PC-9 (cell line): ENCODE results near the gene C4orf36. TPM values are rescaled to one million over a fixed set of nuclear protein-coding genes. Genes with fewer than 3 reads are reported as not detected.

Experiments
- BruUV-seq: library from RNA; stranded (reverse); fragments of 400-500 nt; replicated peaks from 2 replicates; lab custom pipeline; 2021; lab: Mats Ljungman, UMichigan
- CTCF ChIA-PET: fragments of 300-600 bp; sonication (Branson Sonifier 250); formaldehyde crosslinking; loops from one replicate; lab custom pipeline; 2022; ENCODE audit warnings: antibody characterized with exemption; lab: Charles Lee
- POLR2A ChIA-PET: fragments of 300-600 bp; sonication (Branson Sonifier 250); formaldehyde crosslinking; loops from one replicate; lab custom pipeline; 2022; ENCODE audit warnings: antibody characterized with exemption; ENCODE audit not compliant: unreplicated experiment; lab: Charles Lee
- DNase-seq, 2 experiments: peaks; one replicate each; pipeline versions ENCODE4 v3.0.0 to v3.0.0-alpha.2; 2015 to 2022; ENCODE audit warnings: mixed read lengths in 1 of 2
- H2AFZ ChIP-seq: fragments of 200-600 bp; sonication (generic); 2 replicates; pipeline ENCODE4 v1.8.1; 2017; ENCODE audit warnings: antibody characterized with exemption
- H3F3A ChIP-seq: fragments of 200-600 bp; sonication (generic); 2 replicates; pipeline ENCODE4 v1.8.1; 2017; ENCODE audit warnings: antibody characterized with exemption, mild to moderate bottlenecking, low read depth; ENCODE audit not compliant: insufficient read depth
- H3K27ac ChIP-seq: fragments of 200-600 bp; sonication (generic); 2 replicates; pipeline ENCODE4 v1.6.1; 2016; ENCODE audit warnings: mixed run types
- H3K27me3 ChIP-seq: fragments of 200-600 bp; sonication (generic); 2 replicates; pipeline ENCODE4 v1.6.1; 2016; ENCODE audit warnings: low read depth, mixed run types; ENCODE audit not compliant: insufficient read depth
- H3K36me3 ChIP-seq: fragments of 200-600 bp; sonication (generic); 2 replicates; pipeline ENCODE4 v1.6.1; 2016; ENCODE audit warnings: low read depth, mixed run types
- H3K4me1 ChIP-seq: fragments of 200-600 bp; sonication (generic); replicated peaks from 2 replicates; pipeline ENCODE4 v1.6.1; 2016; ENCODE audit warnings: mixed run types; ENCODE audit not compliant: insufficient read depth
- H3K4me2 ChIP-seq: fragments of 200-600 bp; sonication (generic); 2 replicates; pipeline ENCODE4 v1.6.1; 2017; ENCODE audit warnings: mixed run types
- H3K4me3 ChIP-seq: fragments of 200-600 bp; sonication (generic); 2 replicates; pipeline ENCODE4 v1.6.1; 2016; ENCODE audit warnings: mixed run types
- H3K79me2 ChIP-seq: fragments of 200-600 bp; sonication (generic); 2 replicates; pipeline ENCODE4 v1.6.1; 2017; ENCODE audit warnings: low read depth, mixed run types
- H3K9me2 ChIP-seq: fragments of 200-600 bp; sonication (generic); 2 replicates; pipeline ENCODE4 v1.8.1; 2017; ENCODE audit warnings: mild to moderate bottlenecking; ENCODE audit not compliant: insufficient read depth
- H3K9me3 ChIP-seq: fragments of 200-600 bp; sonication (generic); 2 replicates; pipeline ENCODE4 v1.8.1; 2016; ENCODE audit warnings: low read depth; ENCODE audit not compliant: insufficient read depth
- H4K20me1 ChIP-seq: fragments of 200-600 bp; sonication (generic); 2 replicates; pipeline ENCODE4 v1.8.1; 2017; ENCODE audit not compliant: insufficient read depth
- CTCF ChIP-seq: fragments of 200-600 bp; sonication (generic); conservative IDR thresholded peaks from 2 replicates; pipeline ENCODE4 v1.6.1; 2017; ENCODE audit warnings: mixed run types, antibody characterized with exemption, mild to moderate bottlenecking, moderate library complexity
- EZH2 ChIP-seq: fragments of 200-600 bp; sonication (generic); IDR thresholded peaks from 2 replicates; pipeline ENCODE4 v1.8.0; 2017; ENCODE audit warnings: antibody characterized with exemption, low read depth
- intact Hi-C: fragments of 100-400 bp; cut with micrococcal nuclease; formaldehyde crosslinking; loops from one replicate; pipeline ENCODE4 v1.10.0; 2022; ENCODE audit not compliant: unreplicated experiment
- total RNA-seq: library from RNA; stranded (reverse); gene quantifications from 2 replicates; pipeline ENCODE4 v1.2.3, GENCODE V29; 2021

The C4orf36 gene
- total RNA-seq, 1 experiment from 2014 or later, result not detected

- CTCF ChIA-PET, result no interaction called here
- Histone ChIP-seq H3K4me3 (no peak overlapping the region), H4K20me1 (no peaks in the 10 kb centered on the region; the same call in 1 of the 2 replicates), H3K9me2 (no peaks in the 10 kb centered on the region), H2AFZ (no peak overlapping the region), H3K27me3 (no peaks in the 10 kb centered on the region), H3K27ac (peak overlapping the region; percentile 83), H3K4me2 (no peak overlapping the region), H3K36me3 (no peaks in the 10 kb centered on the region), H3K9me3 (no peaks in the 10 kb centered on the region), H3K4me1 (peaks cover 32% of the 10 kb centered on the region), H3F3A (peaks cover 18% of the 10 kb centered on the region; the same call in 1 of the 2 replicates), H3K79me2 (no peaks in the 10 kb centered on the region)
- TF ChIP-seq EZH2 (no peak), CTCF (no peak)
- POLR2A ChIA-PET, result interaction anchor here (0.5 to 1.0 kb wide), 5 partner anchors 8 to 580 kb away, joined by 3 to 8 read pairs (median 5); partner anchors contain the start of gene AFF1
- no TSS peak for BruUV-seq
- peak; percentile 47 to 78 for DNase-seq
- intact Hi-C loops, result loop anchor here (5.0 kb wide), 1 partner anchor 181 kb away; no protein-coding TSS in a partner anchor
Observed at GRCh38 chr4:86926435-86927086, 34.3 kb upstream of the C4orf36 start.

- intact Hi-C loops, result loop anchor here (5.0 kb wide), 1 partner anchor 182 kb away; no protein-coding TSS in a partner anchor
- no peak overlapping the region for H3K4me3 ChIP-seq
- BruUV-seq, result no TSS peak
- H3K4me1 ChIP-seq, result peaks cover 32% of the 10 kb centered on the region
- CTCF ChIA-PET, result interaction anchor here (0.9 kb wide), 1 partner anchor 169 kb away, joined by 3 read pairs; no protein-coding TSS in a partner anchor
- H3F3A ChIP-seq, result peaks cover 18% of the 10 kb centered on the region; the same call in 1 of the 2 replicates
- H3K27me3 ChIP-seq, result no peaks in the 10 kb centered on the region
- TF ChIP-seq CTCF (no peak), EZH2 (no peak)
- no peak overlapping the region for H3K27ac ChIP-seq
- no peaks in the 10 kb centered on the region for H3K79me2 ChIP-seq
- POLR2A ChIA-PET, result no interaction called here
- H3K9me3 ChIP-seq, result no peaks in the 10 kb centered on the region
- H3K9me2 ChIP-seq, result no peaks in the 10 kb centered on the region
- no peak overlapping the region for H3K4me2 ChIP-seq
- H4K20me1 ChIP-seq, result no peaks in the 10 kb centered on the region; the same call in 1 of the 2 replicates
- peak in 1 of 2 experiments; percentile 39 for DNase-seq
- no peak overlapping the region for H2AFZ ChIP-seq
- H3K36me3 ChIP-seq, result no peaks in the 10 kb centered on the region
Observed at GRCh38 chr4:86924811-86925210, 32.6 kb upstream of the C4orf36 start.

GRCh38 chr4:86921608-86922252, 29.5 kb upstream of the C4orf36 start:
- Histone ChIP-seq H3K9me2 (no peaks in the 10 kb centered on the region), H3F3A (no peaks in the 10 kb centered on the region; the same call in 1 of the 2 replicates), H3K79me2 (no peaks in the 10 kb centered on the region), H3K4me2 (no peak overlapping the region), H4K20me1 (no peaks in the 10 kb centered on the region; the same call in 1 of the 2 replicates), H3K27ac (no peak overlapping the region), H3K36me3 (no peaks in the 10 kb centered on the region), H3K4me3 (no peak overlapping the region), H3K9me3 (no peaks in the 10 kb centered on the region), H3K4me1 (peaks cover 8% of the 10 kb centered on the region), H2AFZ (no peak overlapping the region), H3K27me3 (no peaks in the 10 kb centered on the region)
- no TSS peak for BruUV-seq
- CTCF ChIA-PET, result interaction anchor here (0.5 to 1.8 kb wide), 5 partner anchors 13 to 221 kb away, joined by 3 to 9 read pairs (median 4); partner anchors contain the start of gene AFF1
- POLR2A ChIA-PET, result no interaction called here
- intact Hi-C loops, result loop anchor here (1.0 kb wide), 3 partner anchors 172 to 314 kb away; no protein-coding TSS in a partner anchor
- DNase-seq, result no peak
- no peak for TF ChIP-seq EZH2
- TF ChIP-seq CTCF, result no peak
